PC-3 (cell line): Measurements from ENCODE around the gene MZB1.

Source experiments
- CTCF ChIP-seq: fragments of 300-600 bp; sonication (generic); conservative IDR thresholded peaks from 2 replicates; pipeline ENCODE4 v1.5.1; 2017; ENCODE audit warnings: antibody characterized with exemption, low read depth, mild to moderate bottlenecking, low read length
- EZH2 ChIP-seq: fragments of 300-600 bp; sonication (generic); IDR thresholded peaks from one replicate; pipeline ENCODE4 v1.6.1; 2017; ENCODE audit warnings: antibody characterized with exemption, mild to moderate bottlenecking, low read length; ENCODE audit not compliant: unreplicated experiment
- EZH2phosphoT487 ChIP-seq: fragments of 300-600 bp; sonication (generic); IDR thresholded peaks from 2 replicates; pipeline ENCODE4 v1.6.1; 2018; ENCODE audit warnings: mild to moderate bottlenecking, antibody characterized with exemption, low read length, borderline replicate concordance

- TF ChIP-seq CTCF = no peak
- TF ChIP-seq EZH2phosphoT487 = no peak
- TF ChIP-seq EZH2 = no peak
Measured at GRCh38 chr5:139361835-139362429, 27.8 kb downstream of the MZB1 start.
